HG03039 (cell line): Measurements from ENCODE around the gene ALDH4A1.
"Not testable (repeated sequence)": the region's sequence is repeated elsewhere in the genome, so short reads cannot be mapped to it uniquely, and the experiment has no call there.

Experiments
- ATAC-seq: cut with Tn5 transposase; IDR thresholded peaks from one replicate; pipeline ENCODE4 v1.9.1; 2021; ENCODE audit warnings: mild to moderate bottlenecking, moderate library complexity; ENCODE audit not compliant: unreplicated experiment

The ALDH4A1 gene

DNA sequence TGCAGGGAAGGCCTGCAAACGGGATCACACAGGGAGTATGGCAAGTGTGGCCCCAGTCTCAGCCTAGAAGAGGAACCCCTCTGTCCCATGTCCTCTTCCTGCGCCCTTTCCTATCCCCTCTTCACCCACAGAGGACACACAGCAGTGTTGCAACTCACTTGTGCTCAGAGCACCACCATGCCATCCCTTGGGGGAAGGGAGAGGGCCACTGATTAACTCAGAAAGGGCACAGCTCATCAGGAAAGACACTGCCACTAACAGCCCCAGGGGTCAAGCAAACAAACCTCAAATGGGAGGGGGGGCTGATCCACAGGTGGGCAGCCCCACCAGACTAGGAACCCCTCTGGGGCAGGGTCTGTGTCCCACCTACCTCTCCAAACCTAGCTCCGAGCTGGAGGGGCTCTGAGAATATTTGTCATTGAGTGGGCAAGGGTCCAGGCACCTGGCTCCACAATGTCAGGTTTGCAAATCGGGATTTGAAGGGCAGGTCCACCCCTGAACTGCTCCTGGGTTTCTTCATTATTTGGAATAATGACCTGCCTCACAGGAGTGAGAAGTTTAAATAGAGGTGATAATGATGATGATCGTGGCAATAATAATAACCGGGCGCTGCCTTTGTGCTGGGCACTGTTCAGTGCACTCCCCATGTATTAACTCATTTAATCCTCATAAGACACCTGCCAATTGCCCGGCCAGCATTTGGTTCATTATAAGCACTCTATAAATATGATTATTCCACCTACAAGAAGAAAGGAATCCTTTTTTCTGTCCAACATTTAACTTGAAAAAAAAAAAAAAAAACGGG, 1.0 kb downstream of the ALDH4A1 start:
- no peak for ATAC-seq

DNA sequence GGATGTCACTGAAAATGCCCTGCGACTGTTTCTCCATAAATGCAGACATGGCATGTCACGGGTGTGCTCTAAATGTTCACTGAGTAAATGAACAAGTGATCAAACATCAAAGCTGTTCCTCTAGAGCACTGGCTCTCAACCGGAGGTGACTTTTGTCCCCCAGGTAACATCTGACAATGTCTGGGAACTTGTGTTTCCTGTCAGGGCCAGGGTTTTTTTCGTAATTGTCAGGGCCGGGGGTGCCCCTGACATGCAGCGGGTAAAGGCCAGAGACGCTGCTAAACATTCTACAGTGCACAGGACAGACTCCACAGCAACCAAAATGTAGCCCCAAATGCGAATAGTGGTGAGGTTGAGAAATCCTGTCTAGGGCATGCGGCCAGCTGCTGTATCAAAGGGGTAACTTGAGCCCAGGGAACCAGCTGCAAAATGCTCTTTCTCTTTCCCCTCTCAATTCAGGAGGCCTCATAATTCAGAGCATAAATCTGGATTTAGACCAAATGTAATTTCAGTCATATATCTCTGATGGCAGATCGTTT, 2.0 kb downstream of the ALDH4A1 start:
- ATAC-seq = no peak

DNA sequence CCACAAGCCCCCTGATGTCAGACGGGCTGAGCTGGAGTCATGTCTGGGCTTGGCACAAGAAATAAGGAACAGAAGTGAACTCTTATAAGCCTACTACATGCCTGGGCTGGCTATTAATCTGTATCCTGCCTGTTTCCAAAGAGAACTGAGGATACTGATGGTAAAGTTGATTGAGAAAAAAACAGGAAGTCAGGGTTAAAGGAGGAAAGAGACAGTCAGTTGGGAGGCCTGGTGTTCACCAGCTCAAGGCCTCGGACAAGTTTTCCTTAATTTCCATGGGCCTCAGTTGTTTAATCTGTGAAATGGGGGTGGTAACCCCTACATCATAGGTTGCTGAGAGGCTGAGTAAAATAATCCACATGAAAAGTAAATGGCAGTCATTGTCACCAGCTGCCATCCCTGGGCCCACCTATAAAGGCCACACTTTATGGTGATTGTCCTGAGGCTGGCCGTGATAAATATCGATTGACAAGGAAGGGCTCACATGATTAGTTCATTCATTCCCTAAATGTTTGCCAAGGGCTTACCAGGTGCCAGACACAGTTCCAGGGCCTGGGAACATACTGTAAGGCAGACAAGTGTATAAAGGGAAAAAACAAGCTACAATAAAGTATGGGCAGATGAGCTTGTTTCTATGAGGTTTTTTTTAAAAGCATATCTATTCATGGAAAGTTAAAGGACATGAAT, 2.8 kb downstream of the ALDH4A1 start:
- ATAC-seq = no peak

DNA sequence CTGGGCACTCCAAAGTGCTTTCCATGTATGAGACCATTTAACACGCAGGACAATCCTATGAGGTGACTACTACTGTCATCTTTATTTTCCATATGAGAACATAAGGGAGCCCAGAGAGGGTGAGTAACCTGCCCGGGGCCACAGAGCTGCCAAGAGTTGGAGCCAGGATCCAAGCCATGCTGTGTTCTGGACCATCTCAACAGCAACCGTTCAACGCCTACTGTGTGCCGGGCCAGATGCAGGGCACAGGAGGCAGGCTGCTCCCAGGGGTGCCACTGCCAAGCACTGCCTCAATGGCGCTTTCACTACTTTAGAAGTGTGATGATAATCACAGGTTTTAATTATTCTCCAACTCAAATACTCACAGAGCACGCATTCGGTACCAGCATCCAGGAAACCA, 3.8 kb downstream of the ALDH4A1 start:
- ATAC-seq = no peak

DNA sequence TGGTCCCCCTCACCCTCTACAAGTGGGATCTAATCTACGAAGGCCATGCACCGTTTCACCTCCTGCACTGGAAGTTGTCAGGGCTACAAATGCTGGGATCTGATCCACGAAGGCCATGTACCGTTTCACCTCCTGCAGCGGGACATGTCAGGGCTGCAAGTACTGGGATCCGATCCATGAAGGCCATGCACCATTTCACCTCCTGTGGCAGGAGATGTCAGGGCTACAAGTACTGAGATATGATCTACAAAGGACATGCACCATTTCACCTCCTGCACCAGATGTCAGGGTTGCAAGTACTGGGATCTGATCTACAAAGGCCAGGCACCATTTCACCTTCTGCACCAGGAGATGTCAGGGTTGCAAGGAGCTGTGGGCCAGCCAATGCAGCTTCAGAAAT, 7.0 kb downstream of the ALDH4A1 start:
- ATAC-seq = no peak

DNA sequence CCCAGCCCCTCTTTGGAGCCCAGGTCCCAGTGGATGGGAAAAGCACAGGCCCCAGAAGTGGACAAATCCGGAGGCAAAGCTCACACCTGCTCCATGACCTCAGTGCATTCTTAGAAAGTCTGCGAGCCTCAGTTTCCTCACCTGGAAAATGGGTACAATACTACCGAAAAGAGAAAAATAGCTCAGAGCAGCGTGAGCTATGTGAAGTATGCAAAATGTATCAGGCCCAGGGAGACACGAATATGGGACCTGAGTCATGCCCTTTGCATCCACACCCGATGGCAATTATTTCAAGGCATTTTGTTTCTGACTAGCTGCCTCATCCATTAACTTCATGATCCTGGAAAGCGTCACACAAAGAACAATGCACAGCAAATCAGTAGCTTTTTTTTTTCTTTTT, 9.2 kb downstream of the ALDH4A1 start:
- ATAC-seq = no peak

DNA sequence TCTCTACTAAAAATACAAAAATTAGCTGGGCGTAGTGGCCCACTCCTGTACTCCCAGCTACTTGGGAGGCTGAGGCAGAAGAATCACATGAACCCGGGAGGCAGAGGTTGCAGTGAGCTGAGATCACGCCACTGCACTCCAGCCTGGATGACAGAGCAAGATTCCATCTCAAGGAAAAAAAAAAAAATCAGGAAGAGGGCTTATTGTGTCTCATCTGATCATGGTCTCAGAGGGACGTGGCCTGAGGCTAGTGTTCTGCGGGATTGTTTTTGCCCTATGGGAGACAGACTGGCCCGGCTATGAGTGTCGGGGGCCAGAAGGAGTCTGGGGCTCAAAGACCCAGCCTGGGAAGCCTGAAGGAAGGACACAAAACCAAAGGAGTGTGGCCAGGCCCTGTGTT, 10.5 kb downstream of the ALDH4A1 start:
- ATAC-seq = not testable (repeated sequence)

DNA sequence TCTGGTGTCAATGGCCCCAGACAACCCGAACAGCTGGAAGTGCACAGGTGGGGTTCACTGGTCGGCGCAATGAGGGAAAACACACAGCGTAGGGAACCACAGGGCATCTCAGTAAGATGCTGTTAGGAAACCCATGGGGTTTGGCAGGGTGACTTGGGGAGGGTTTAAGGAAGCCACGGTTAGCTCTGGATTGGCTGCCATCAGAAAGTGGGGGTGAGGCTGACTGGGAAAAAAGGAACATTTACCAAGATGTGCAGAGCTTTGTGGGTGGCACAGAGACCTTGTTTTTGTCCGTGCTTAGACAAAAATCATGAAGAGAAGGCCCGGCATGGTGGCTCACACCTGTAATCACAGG, 11.0 kb downstream of the ALDH4A1 start:
- no peak for ATAC-seq

DNA sequence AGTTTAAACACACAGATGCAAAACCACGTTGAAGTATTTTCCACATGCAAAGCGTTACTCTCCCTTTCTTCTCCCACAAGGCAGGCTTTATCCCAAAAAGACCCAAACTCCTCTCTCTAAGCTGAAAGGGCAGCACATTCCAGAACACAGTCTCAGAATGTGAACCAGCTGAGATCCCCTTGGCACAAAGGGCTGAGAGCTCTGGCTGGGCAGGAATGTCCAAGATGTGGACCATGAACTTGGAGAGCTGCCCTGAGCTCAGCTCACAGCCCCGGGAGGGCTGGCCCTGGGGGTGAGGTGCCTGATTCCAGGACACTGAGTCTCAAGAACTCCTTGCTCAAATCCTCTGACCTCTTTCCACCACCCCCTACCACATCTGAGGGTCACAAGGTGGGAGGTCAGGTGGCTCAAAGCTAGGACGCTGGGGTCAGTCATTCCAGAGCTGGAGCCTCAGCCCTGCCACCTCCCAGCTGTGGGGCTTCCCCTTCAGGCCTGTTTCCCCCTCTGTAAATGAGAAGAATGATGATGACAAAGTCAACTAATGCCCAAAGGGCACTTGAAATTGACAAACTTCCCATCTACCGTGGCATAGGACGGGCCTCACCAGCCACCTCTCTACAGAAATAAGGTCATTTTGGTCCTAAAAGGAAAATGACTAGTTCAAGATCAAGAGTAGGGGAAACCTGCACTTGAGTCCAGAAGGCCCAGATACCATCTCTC, 11.5 kb downstream of the ALDH4A1 start:
- ATAC-seq = no peak

DNA sequence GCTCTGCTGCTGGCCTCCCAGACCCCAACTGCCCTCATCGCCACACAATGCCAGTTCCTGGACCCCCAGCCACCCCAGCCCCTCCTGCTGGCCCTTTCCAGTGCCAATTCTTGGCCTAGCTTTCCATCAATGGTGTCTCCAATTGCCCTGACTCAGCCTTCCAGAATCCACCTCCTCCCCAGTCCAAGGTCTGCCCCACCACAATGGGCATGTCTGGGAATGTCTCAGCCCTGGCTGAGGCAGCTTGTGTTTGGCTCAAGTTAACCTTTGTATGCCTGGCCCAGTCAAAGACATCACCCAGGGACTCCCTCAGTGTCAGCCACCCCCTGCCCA, 16.4 kb downstream of the ALDH4A1 start:
- no peak for ATAC-seq

DNA sequence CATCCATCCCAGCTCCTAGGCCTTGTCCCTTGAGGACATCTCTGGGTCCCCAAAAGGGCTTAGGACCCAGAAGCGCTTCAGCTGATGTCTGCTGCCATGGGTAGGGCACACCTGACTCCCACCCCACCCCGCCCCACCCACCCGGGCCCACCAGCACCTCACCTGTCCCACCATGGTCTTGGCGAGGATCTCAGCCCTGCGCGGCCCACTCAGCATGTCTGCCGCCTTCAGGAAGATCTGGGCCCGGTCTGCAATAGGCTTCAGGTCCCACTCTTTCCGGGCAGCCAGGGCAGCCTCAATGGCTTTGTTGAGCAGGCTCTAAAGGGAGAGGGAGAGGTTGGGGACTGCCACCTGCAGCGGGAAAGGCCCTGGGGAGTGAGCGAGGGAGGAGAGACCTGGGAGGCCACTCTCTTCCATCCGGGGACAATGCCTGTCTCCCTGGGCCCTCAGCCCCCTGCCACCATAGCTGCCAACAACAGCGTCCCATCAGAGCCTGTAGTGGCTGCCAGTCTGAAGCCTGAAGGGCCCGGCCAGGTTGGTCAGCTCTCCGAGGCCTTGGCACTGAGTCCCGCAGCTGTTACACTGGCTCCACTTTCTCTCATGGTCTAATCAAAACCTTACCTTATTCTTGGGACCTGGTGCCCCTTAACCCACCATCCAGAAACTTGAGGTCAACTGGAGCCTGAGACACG, 16.9 kb downstream of the ALDH4A1 start:
- no peak for ATAC-seq

DNA sequence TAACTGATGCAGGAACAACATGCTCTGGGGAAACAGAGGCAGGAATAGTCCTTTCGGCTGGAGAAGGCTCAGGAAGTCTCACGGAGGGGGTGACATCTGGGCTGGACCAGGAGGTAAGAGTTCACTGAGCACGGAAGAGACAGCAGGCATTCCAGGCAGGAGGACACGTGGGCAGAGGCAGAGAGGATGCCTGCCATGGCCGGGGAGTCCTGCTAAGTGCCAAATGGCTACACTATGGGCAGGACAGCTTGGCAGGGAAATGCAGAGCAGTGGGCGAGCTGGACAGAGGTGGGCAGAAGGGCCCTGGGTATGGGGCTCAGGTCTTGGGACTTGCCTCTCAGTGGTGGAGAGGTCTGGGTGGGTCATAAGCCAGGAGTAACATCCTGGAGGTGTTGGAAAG, 17.6 kb downstream of the ALDH4A1 start:
- ATAC-seq = no peak

DNA sequence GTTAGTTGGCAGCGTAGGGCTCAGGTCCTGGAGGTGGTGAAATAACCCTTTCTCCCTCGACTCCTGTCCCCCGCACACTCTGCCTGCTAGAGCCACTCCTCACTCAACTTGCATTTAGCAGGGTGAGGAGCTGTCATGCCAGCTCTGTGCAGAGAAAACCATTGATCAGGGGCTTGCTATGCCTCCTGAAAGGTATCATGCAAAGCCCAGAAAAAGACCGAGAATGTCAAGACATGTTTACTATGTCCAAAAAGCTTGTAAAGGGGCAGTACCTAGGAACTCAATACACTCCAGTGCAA, 18.0 kb downstream of the ALDH4A1 start:
- ATAC-seq = no peak

DNA sequence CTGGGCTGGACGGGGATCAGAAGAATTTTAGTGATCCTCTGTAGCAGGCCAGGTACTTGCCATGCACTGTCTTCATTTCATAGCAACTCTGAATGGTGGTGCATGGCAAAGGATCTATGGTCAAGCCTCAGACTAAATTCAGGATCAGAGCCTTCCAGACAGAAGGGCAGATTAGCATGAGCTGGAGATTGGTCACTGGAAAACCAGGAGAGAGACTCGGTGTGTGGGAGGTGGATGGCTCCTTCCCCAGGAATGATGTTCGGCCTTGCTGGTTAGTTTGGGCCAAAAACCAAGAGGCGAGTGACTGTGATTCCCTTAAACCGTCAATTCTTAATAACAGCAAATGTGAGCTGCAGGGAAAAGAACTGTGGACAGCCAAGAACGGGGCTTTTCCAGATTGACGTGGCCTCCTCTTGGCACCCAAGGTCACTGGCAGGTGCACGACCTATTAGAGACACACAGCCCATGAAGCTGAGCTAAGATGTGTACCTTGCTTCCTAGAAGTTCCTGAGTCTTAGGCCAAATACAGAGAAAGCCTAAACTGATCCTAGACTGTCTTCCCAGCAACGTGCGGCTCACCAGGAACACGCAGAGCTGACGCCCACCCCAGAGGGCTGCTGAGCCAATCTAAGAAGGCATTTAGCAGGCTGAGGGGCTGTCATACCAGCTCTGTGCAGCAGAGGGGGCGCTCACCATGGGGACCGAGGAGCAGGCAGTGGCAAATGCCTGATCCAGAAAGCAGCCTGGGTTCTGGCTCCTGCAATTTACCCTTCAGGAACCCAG, 18.5 kb downstream of the ALDH4A1 start:
- no peak for ATAC-seq

DNA sequence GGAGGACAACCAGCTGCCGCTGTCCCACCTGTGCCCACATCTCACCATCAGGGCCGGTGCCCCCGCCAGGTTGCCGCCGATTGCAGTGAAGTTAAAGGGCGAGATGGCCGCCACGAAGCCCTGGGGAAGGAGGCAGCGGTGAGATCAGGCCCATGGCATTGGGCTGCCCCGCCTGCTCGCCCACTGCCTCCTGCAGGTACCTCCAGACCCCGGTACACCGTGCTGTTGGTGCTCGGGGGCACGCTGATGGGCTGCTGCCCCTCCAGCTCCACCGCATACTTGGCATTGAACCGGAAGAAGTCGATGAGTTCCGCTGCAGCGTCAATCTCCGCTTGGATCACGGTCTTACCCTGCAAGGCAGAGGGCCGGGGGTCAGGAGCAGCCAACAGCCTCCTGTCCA, 19.3 kb downstream of the ALDH4A1 start:
- ATAC-seq = no peak

DNA sequence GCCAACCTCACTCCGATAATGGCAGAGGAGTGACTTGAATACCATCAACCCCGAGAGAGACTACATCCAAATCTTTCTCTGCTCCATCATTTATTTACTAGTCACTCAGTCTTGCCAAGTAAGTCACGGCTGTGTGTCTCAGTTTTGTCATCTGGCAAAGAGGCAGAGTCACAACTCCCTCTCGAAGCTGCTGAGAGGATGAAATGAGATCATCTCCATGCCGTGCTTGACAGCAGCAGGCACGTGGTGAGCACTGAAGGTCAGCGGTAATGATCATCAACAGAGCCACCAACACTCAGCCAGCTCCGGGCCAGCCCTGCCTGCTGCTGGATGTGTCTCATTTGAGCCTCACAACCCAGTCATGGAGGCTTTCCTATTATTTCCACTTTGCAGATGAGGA, 19.9 kb downstream of the ALDH4A1 start:
- ATAC-seq = no peak

DNA sequence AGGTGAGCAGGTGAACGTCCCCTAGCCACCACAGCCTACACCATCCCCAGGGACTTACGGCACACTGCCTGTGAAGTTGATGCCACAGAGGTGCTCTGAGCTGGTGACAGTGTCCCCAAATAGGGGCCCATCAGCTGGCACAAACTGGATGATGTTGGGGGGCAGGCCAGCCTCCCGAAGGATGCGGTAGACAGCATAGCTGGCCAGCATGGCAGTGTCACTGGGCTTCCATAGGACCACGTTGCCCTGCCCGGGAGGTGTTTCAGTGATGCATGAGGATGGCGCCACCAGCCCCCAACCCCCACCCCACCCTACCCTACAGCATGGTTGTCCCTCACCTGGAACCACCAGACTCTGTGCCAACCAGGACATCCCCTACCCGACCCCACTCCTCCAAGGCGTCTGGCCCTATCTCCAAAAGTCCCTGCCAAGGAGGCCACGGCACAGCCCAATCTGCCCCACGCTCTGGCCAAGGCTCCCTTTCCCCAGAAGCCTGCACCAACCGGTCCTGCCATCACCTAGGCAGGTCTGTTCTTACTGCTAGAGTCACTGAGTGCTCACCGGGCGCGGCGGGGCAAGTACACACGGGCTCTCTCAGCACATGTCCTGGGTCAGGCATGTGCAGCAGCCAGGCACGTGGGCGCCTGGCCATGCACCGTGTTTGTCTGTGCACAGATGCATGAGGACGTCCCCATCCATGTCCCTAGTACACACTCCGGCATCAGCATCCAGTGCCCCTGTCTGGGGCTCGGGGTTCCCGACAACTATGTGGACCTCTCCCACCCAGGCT, 20.5 kb downstream of the ALDH4A1 start:
- no peak for ATAC-seq

DNA sequence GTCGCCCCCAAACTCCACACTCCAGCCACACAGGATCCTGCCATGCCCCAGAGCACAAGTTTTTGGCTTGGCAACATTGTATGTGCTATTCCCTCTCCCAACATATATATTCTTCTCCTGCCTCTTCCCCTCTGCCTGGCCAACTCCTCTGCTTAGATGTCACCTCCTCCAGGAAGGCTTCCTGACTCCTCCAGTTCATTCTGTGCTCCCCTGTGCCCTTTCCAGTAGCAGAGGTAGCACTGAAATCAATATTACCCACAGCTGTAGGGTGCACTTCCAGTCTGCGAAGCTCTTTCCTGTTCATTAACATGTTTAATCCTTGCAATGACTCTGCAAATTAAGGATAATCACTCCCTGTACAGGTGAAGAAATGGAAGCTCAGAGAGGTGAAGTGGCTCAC, 21.2 kb downstream of the ALDH4A1 start:
- ATAC-seq = no peak

DNA sequence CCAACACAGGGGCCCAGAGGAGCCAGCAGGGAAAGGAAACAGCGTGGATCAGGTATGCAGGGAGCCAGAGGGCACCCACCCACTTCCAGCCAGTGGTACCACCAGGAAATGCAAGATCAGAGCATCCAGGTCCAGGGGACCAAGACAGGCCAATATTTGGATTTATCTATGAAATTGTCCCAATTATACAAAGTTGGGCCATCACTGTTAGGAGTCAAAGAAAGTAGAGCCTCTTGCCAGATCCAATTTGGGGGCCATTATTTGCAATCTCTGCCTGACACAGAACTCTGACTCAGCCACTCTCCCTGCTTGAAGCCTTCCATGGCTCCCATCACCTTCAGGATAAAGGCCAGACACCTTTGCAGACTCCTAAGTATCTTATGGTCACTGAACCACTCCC, 21.8 kb downstream of the ALDH4A1 start:
- no peak for ATAC-seq

DNA sequence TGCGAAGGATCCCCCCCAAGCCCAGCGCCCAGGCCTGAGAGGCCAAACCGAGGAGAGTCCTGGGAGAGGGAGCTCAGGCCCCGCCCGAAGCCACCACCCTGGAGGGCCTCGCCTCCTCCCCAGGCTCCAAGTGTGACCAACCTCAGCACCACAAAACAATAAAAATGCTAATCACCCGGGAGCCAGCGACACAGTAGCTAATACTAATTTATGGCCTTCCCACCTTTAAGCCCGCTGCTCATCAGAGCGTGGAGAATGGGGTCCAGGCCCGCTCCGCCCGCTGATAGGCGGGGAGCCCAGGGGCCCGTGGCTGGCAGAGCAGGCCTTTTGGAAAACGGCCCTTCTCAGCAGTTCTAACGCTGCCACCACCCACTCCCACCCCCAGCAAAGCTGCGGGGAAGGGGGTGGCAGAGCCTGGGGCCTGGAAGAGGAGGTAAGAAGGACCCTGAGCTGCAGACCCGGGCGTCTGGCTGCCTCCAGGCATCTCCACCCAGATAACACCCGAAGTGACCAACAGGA, 22.5 kb downstream of the ALDH4A1 start:
- ATAC-seq = no peak
